Measurements from ENCODE around the gene LTF. TPM values are rescaled to one million over a fixed set of nuclear protein-coding genes. Genes with fewer than 3 reads are reported as not detected.

Gene LTF
- total RNA-seq, 4 donors from 2014 or later = 0.62 to 5.1 (median 1.1) TPM

DNA sequence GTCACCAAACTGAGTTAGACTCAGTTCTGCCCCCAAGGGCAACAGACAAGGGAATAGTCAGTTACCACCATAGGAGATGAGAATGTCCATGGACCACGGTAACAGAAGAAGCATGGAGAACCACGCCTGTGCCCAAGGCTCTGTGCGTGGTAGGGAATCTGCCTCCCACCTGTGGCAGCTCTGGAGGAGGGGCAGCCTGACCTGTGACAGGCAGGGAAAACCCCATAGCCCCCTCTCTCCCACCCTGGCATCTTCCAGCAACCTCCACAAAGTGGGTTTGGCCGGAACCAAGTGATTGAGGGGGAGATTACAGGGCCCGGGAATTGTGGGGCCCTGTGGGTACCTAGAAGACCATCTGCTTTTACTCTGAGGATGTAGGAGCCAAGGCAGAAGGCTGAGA lies 14.3 kb upstream of the LTF start:
- no peaks in the 10 kb centered on the region for H3K27me3 ChIP-seq
- no peak overlapping the region for H3K4me3 ChIP-seq
- no peaks in the 10 kb centered on the region for H3K4me1 ChIP-seq
- H3K36me3 ChIP-seq = no peaks in the 10 kb centered on the region
- no peaks in the 10 kb centered on the region for H3K9me3 ChIP-seq
- no peak overlapping the region for H3K27ac ChIP-seq
- in situ Hi-C loops (cut with MboI; ENCODE audit: low sequenced_read_pairs in 4 of 4) = no loop called here
- intact Hi-C loops (cut with DNase I; ENCODE audit: low total_unique reads) = no loop called here
- DNase-seq (no peak), ATAC-seq (no peak)
- TF ChIP-seq POLR2A (IDR thresholded peaks at IDR 0.05) = no peak
- TF ChIP-seq, protein P1, sequence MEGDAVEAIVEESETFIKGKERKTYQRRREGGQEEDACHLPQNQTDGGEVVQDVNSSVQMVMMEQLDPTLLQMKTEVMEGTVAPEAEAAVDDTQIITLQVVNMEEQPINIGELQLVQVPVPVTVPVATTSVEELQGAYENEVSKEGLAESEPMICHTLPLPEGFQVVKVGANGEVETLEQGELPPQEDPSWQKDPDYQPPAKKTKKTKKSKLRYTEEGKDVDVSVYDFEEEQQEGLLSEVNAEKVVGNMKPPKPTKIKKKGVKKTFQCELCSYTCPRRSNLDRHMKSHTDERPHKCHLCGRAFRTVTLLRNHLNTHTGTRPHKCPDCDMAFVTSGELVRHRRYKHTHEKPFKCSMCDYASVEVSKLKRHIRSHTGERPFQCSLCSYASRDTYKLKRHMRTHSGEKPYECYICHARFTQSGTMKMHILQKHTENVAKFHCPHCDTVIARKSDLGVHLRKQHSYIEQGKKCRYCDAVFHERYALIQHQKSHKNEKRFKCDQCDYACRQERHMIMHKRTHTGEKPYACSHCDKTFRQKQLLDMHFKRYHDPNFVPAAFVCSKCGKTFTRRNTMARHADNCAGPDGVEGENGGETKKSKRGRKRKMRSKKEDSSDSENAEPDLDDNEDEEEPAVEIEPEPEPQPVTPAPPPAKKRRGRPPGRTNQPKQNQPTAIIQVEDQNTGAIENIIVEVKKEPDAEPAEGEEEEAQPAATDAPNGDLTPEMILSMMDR (IDR thresholded peaks at IDR 0.05 in 4 of 5, conservative IDR thresholded peaks at IDR 0.05 in 1 of 5) = no peak

DNA sequence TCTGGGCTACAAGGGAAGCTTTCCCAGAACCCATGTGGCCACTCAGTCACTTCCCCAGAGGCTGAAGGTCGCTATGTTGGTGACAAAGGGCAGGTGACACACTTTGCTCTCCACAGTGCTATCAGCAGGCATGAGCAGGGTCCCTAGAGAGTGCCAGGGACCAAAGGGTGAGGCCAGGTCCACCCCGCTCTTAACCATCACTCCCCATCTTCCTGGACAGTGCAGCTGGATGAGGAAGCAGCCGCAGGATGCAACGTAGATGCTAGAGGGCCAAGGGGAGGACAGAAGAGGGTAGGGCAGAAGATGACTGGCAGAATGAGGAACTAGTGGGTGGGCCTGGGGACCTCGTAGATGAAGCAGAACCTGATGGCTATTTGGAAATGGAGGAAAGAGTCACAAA lies 13.6 kb upstream of the LTF start:
- in situ Hi-C loops (cut with MboI; ENCODE audit: low sequenced_read_pairs in 4 of 4) (no loop called here), intact Hi-C loops (cut with DNase I; ENCODE audit: low total_unique reads) (no loop called here)
- ATAC-seq (no peak), DNase-seq (no peak)
- no peak for TF ChIP-seq POLR2A (IDR thresholded peaks at IDR 0.05)
- TF ChIP-seq, protein P1 (IDR thresholded peaks at IDR 0.05 in 4 of 5, conservative IDR thresholded peaks at IDR 0.05 in 1 of 5) = no peak
- Histone ChIP-seq H3K36me3 (no peaks in the 10 kb centered on the region), H3K4me1 (no peaks in the 10 kb centered on the region), H3K4me3 (no peak overlapping the region), H3K27me3 (no peaks in the 10 kb centered on the region), H3K27ac (no peak overlapping the region), H3K9me3 (no peaks in the 10 kb centered on the region)

DNA sequence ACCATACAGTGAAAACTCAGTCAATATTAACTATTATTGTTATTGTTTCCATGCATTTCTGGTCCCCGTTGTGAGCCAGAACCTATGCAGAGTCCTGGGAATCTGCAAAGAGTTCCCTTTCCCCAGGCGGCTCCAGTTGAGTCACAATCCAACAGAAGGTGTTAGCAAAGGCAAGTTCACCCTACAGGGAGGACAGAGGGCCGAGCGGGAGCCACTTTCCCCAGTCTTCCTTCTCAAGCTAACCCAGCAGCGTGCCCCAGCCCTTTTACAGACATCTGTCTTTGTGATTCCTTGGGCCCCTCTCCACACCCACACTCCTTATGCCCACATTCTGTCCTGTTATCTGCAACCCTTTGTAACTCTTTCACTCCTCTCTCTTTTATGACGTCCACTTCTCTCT lies 13.1 kb upstream of the LTF start:
- Histone ChIP-seq H3K4me1 (no peaks in the 10 kb centered on the region), H3K36me3 (no peaks in the 10 kb centered on the region), H3K27ac (no peak overlapping the region), H3K9me3 (no peaks in the 10 kb centered on the region), H3K4me3 (no peak overlapping the region), H3K27me3 (no peaks in the 10 kb centered on the region)
- in situ Hi-C loops (cut with MboI; ENCODE audit: low sequenced_read_pairs in 4 of 4) = no loop called here
- no peak for ATAC-seq
- no peak for TF ChIP-seq POLR2A (IDR thresholded peaks at IDR 0.05)
- TF ChIP-seq, protein P1 (IDR thresholded peaks at IDR 0.05 in 4 of 5, conservative IDR thresholded peaks at IDR 0.05 in 1 of 5) = no peak
- intact Hi-C loops (cut with DNase I; ENCODE audit: low total_unique reads) = no loop called here
- no peak for DNase-seq

GRCh38 chr3:46477145-46477544 lies 12.4 kb upstream of the LTF start:
- ATAC-seq (no peak), DNase-seq (no peak)
- H3K4me3 ChIP-seq = no peak overlapping the region
- H3K27ac ChIP-seq = no peak overlapping the region
- TF ChIP-seq POLR2A (IDR thresholded peaks at IDR 0.05) = no peak
- TF ChIP-seq, protein P1 (IDR thresholded peaks at IDR 0.05 in 4 of 5, conservative IDR thresholded peaks at IDR 0.05 in 1 of 5) = no peak
- no peaks in the 10 kb centered on the region for H3K27me3 ChIP-seq
- in situ Hi-C loops (cut with MboI; ENCODE audit: low sequenced_read_pairs in 4 of 4) (no loop called here), intact Hi-C loops (cut with DNase I; ENCODE audit: low total_unique reads) (no loop called here)
- H3K4me1 ChIP-seq = no peaks in the 10 kb centered on the region
- no peaks in the 10 kb centered on the region for H3K36me3 ChIP-seq
- no peaks in the 10 kb centered on the region for H3K9me3 ChIP-seq

DNA sequence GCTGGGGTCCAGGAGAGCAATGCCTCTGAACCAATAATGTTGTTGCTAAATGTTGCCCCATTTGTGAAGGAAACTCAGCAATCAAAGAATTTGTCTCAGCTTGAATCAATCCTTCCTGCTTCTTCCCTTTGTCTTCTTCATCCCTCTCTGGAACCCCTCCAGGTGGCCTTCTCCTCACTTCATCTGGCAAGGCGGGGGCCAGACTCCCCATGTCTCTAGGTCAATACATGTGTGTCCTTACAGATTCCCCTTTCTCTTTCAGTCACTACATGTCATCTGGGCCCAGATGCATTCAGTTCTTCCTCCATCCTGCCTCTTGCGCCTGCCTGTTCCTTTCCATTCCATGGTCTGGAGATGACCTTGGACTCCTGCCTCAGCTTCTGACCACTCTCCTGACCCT lies 8.0 kb upstream of the LTF start:
- Histone ChIP-seq H3K4me3 (no peak overlapping the region), H3K36me3 (no peaks in the 10 kb centered on the region), H3K4me1 (peaks cover 29 to 41% of the 10 kb centered on the region in 2 donors), H3K27me3 (no peaks in the 10 kb centered on the region), H3K27ac (no peak overlapping the region), H3K9me3 (no peaks in the 10 kb centered on the region)
- in situ Hi-C loops (cut with MboI; ENCODE audit: low sequenced_read_pairs in 4 of 4) = no loop called here
- no peak for ATAC-seq
- no peak for DNase-seq
- TF ChIP-seq, protein P1 (IDR thresholded peaks at IDR 0.05 in 4 of 5, conservative IDR thresholded peaks at IDR 0.05 in 1 of 5) = no peak
- TF ChIP-seq POLR2A (IDR thresholded peaks at IDR 0.05) = no peak
- intact Hi-C loops (cut with DNase I; ENCODE audit: low total_unique reads) = no loop called here

All from gastrocnemius medialis (tissue), 4 donors.